ENCODE data around the gene LY86.

LY86 gene

DNA sequence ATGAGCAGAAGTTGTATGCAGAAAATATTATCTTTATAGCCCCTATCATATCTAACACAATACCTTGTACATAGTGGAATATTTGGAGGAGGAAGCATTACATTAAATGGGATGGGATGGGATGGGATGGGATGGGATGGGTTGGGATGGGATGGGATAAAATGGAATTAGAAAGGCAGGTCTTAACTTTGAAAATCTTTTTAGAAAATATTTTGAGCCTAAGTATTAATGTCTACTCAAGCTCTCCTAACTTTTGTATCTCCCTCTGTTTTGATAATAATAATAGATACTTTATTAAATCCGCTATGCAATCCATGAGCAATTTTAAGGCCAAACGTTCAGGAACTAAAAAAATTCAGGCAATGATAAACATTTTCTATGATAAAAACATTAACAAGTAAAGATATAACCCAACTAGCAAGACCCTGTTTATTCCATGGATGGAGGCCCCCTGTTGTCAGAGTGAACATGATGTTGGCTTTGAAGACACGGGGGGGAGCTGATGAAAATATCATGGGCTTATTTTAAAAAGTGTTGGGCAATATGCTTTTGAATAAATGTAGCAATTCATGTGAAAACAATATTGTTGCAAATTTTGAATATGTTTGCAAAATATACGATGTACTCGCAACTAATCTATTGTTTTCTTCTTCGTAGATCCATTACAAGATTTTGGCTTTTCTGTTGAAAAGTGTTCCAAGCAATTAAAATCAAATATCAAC lies 35.9 kb downstream of the LY86 start:
- DNase-seq = no peak

GRCh38 chr6:6626187-6626586 lies 37.7 kb downstream of the LY86 start:
- DNase-seq = no peak

DNA sequence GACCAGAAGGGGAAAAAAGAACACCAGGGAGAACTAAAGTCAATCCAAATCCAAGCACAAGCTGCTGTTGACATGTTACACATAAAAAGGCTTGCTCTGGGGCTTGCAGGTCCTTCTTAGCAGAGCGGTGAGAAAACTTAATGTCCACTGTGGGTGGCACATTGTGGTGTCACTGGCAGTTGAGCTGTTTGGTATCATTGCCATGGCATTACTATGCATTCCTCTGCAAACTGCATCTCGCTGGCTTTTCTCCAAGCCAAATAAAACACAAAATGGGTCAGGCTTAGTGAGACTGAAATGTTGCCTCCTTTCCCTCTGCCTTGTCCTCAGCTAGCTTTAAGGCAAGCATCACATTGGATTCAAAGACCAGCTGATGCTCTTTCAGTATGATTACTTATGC lies 40.9 kb downstream of the LY86 start:
- DNase-seq = no peak

- DNase-seq = no peak
Measured at GRCh38 chr6:6631053-6631452, 42.5 kb downstream of the LY86 start.

GRCh38 chr6:6631534-6632276 lies 43.2 kb downstream of the LY86 start:
- DNase-seq = peak; percentile 65

DNA sequence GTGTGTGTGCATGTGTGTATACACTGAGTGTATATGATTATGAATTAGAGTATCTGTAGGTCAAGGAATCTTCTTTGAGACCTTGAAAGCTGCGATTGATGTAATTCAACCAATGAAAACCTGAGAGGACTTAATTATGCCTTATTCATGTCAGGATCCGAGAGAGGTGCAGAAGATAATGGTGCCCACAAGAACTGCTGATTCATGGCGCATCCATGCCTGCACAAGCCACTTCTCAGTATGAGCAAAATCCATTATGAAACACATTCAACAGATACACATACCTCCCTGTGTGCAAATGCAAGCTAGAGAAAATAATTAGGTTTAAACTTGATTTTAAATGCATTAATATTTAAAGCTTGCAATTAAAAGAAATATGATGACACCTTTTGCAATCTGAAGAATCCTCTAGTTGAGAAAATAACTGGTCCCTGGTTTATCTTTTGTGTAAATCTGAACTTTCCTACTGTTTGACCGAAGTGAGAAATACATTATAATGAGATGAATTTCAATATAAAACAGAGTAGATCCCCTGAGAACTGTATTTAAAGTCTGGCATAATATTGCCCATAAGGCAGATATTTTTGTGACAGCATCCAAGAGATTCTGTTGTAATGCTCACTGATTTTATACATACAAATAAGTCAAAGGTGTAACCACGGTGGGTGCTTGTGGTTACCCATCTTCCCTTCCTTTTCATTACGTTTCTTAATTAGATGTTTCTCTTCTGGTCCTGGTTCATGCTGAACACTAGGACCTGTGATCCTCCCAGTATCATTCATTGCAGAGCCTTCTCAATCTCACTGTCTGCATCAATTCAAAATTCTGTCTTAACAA lies 45.6 kb downstream of the LY86 start:
- DNase-seq = no peak

DNA sequence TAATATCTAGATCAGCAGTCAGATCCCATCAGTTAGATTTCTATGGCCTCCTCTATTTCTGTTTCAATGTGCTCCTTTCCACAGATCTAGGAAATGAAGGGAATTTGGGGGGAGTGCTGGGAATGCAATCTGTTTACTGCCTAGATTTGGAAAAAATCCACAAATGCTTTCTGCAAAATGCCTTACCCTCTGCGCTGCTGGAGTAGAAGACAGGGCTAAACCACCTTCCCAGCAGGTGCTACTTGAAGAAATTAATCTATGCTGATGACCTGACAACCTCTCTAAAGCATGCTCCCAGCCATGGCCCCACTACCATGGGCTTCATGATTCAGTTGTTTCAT lies 46.2 kb downstream of the LY86 start:
- DNase-seq = no peak

DNA sequence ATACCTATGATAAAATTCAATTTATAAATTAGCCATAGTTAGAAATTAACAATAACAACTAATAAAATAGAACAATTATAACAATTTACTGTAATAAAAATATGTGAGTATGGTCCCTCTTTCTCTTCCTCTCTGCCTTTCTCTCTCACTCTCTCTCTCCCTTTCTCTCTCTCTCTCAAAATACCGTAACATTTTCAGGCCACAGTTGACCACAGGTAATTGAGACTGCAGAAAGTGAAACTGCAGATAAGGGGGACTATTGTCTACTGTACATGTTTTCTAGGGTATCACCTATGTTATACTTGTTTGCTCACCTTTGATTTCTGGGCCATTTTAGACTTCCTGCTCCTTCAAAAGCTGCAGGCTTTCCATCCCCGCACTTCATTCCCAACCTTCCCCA lies 46.8 kb downstream of the LY86 start:
- DNase-seq = no peak

DNA sequence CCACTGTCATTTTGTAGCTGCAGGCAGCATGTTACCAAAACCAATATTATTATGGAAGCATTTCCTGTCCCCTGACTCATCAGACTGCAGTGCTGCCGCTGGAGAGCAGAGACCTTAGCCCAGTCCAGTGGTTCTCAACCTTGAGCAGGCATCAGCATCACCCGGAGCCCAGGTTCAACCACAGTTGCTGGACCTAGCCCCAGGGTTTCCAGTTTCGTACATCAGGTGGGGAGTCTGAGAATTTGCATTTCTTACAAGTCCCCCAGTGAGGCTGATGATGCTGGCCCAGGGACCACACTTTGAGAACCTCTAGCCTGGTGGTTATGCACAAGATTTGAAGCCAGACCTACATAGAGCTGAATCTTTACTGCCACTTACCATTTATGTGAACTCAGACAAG lies 47.3 kb downstream of the LY86 start:
- DNase-seq = no peak

DNA sequence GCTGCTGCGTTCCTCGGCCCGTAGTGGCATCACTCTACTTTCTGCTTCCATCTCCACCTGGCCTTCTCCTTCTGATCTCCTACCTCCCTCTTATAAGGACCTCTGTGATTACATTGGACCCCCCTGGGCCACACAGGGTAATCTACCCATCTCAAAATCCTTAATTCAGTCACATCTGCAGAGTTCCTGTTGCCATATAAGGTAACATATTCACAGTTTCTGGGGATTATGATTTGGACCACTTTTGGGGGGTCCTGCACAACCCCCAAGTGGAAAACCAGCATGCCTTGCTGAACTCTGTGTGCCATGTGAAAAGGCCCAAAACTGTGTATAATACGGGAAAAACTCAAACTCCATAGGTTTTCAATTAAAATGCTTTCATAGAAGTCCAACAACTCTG lies 51.1 kb downstream of the LY86 start:
- no peak for DNase-seq

DNA sequence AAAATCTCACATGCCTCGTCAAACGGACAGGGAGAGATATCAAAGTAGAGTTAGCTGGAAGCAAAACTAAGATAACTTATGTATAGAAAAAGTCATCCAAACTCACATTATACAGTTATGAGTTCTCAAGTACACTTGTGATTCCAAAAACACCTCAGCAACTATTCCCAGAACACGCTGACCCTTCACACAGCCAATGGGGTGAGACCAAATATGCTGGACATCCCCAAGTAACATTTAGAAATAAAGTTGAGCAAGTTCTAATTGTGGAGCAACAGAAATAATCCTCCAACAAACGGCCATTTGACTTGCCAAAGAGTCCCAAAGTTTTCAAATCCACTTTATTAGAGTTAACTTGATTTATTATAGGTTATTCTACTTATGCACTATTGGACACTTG lies 52.4 kb downstream of the LY86 start:
- DNase-seq = no peak

DNA sequence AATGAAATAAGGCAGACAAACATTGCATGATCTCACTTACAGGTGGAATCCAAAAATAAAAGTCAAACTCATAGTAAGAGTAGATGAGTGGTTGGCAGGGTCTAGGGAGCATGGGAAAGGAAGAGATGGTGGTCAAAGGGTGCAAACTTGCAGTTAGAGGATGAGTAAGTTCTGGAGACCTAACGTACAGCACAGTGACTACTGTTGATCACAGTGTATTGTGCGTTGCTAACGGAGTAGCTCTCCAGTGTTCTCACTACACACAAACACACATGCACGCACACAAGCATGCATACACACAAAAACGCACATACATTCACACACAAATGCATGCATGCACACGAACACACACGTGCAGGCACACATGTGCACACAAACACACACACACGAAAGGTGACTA lies 54.9 kb downstream of the LY86 start:
- DNase-seq = no peak

- no peak for DNase-seq
Measured at GRCh38 chr6:6645261-6645917, 56.9 kb downstream of the LY86 start.

- DNase-seq = no peak
Measured at GRCh38 chr6:6646384-6646783, 57.9 kb downstream of the LY86 start.

GRCh38 chr6:6646859-6647258 lies 58.3 kb downstream of the LY86 start:
- no peak for DNase-seq

GRCh38 chr6:6648692-6649343 lies 60.3 kb downstream of the LY86 start:
- no peak for DNase-seq

DNA sequence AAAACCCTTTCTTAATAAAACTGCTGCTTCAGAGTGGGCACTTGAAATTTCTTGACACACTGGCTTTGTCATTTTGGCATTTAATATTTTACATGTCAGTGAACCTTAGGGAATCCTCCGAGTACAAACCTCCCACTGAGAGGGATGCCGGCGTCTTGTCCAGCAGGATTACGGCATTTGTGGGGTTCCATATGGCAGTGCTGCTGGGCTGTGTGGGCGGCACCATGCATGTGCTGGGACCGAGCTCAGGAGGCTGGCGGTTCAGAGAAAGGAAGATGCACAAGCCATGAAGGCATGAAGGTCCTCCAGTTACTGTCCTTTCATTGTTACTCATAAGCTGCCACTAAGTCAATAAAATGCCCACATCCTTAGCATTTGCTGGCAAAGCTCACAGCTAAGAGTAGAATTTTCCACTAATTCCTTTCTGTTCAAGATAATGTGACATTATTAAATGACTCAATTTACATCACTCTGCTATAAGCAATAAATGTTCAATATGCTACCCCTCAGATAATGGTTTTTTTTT lies 61.4 kb downstream of the LY86 start:
- no peak for DNase-seq

- DNase-seq = no peak
Measured at GRCh38 chr6:6650839-6651238, 62.3 kb downstream of the LY86 start.

GRCh38 chr6:6651335-6651734 lies 62.8 kb downstream of the LY86 start:
- DNase-seq = no peak

- no peak for DNase-seq
Measured at GRCh38 chr6:6652932-6653331, 64.4 kb downstream of the LY86 start.

DNA sequence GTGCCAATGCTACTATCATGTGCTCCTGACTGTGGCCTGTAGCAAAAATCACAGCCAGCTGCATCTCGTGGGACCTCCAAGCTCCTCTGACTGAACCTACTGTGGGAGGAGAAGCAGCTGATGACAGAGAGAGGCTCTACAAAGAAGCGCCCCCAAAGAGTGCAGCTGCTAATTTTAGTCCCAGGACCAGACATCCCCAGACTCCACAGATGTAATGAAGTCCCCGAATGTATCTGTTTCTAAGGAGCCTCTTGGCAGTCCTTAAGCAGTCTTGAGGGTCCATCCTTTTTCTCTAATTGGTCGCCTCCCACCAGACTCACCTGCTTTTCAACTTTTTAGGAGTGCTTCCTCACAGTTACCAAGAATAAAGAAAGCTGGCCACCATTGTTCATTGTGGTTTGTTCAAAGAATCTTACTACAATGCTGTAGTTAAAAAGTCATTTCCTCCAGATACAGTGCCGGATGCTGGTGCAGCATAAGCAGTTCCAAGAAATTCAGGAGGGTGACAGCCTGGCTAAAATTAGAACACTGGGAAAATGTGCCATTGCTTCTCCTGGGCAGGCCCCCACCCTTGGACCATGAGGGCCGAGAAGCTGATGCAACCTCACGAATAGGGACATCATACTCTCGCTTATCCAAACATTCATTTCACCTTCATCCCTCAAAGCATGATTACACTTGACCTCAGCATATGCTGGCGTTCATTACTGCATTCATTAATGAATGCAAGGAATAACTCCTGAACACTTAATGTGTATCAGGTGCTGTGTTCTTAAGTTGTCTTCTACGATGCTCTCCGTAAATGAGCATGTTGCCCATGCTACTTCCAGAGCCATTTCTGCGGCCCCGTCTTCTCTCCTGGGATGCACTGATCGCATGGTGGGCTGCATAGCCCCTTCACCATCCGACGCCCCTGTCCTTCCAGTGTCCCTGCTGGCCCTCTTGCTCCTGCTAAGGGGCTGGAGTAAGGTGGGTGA lies 66.4 kb downstream of the LY86 start:
- no peak for DNase-seq
